PFSK-1 (cell line): ENCODE measurements around the gene GPR148.
A peak's percentile ranks its signal among the peaks of the same experiment; 100 is the strongest.

Source experiments
- FOXP2 ChIP-seq: optimal IDR thresholded peaks from 2 replicates; pipeline ENCODE3; 2011; ENCODE audit warnings: borderline replicate concordance, control low read depth, inconsistent platforms; ENCODE audit not compliant: insufficient read depth; ENCODE audit errors: extremely low read length, extremely low read depth
- POLR2AphosphoS5 ChIP-seq: IDR thresholded peaks from 2 replicates; pipeline ENCODE4 v1.6.1; 2012; ENCODE audit warnings: low read depth, mild to moderate bottlenecking, control low read depth, low read length, moderate library complexity
- SIN3A ChIP-seq: IDR thresholded peaks from 2 replicates; pipeline ENCODE4 v1.6.1; 2012; ENCODE audit warnings: mild to moderate bottlenecking, low read length, moderate library complexity, borderline replicate concordance; ENCODE audit not compliant: insufficient read depth
- TAF1 ChIP-seq: IDR thresholded peaks from 2 replicates; pipeline ENCODE4 v1.6.1; 2012; ENCODE audit warnings: low read length, control low read depth, borderline replicate concordance; ENCODE audit not compliant: insufficient read depth
- TF ChIP-seq, protein P1 (sequence below), 2 experiments: IDR thresholded peaks; 2 replicates each; pipeline versions ENCODE4 v1.6.1 to v1.8.0; 2011 to 2012; ENCODE audit warnings: low read depth in 2 of 2, low read length in 2 of 2, control low read depth in 1 of 2, inconsistent platforms in 1 of 2, mild to moderate bottlenecking in 1 of 2, moderate library complexity in 1 of 2; ENCODE audit not compliant: insufficient read depth in 1 of 2

DNA sequence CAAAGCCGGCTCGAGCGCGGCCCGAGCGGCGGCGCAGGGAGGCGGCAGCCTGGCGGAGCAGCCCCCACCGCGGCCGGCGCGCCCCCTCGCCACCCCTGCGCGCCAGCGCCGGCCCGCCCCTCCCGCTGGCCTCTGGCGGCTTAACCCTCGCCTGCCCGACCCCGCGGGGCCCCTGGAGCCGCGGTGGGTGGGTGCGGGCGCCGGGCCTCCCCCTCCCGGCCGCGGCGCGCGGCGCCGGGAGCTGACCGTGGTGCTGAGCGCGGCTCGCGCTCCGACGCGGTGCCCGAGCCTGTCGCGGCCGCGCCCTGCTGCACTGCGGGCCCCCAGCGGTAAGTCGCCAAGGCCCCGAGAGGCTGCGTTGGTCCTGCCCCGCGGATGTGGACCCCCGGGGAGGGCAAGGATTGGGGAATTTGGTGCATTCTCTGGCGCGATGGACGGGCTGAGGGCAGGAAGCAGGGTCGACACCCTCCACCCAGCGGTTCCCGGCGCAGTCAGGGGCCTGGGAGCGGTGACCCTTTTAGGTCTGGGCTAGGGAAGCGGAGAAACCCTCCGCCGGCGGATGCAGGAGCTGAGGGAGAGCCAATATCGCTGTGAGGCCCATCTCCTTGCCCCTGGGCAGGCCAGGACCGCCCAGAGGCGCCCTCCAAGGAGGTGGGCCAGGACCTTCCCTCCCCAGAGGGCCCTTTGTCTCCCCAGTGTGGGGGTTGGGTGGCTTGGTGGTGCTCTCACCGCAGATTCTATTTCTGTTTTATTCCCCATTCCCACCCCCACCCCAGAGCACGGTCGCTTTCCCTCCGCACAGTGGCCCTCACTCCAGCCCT is 27.4 kb downstream of the GPR148 start:
- TF ChIP-seq POLR2AphosphoS5 (no peak), TAF1 (no peak), FOXP2 (no peak), SIN3A (no peak)
- TF ChIP-seq, protein P1, sequence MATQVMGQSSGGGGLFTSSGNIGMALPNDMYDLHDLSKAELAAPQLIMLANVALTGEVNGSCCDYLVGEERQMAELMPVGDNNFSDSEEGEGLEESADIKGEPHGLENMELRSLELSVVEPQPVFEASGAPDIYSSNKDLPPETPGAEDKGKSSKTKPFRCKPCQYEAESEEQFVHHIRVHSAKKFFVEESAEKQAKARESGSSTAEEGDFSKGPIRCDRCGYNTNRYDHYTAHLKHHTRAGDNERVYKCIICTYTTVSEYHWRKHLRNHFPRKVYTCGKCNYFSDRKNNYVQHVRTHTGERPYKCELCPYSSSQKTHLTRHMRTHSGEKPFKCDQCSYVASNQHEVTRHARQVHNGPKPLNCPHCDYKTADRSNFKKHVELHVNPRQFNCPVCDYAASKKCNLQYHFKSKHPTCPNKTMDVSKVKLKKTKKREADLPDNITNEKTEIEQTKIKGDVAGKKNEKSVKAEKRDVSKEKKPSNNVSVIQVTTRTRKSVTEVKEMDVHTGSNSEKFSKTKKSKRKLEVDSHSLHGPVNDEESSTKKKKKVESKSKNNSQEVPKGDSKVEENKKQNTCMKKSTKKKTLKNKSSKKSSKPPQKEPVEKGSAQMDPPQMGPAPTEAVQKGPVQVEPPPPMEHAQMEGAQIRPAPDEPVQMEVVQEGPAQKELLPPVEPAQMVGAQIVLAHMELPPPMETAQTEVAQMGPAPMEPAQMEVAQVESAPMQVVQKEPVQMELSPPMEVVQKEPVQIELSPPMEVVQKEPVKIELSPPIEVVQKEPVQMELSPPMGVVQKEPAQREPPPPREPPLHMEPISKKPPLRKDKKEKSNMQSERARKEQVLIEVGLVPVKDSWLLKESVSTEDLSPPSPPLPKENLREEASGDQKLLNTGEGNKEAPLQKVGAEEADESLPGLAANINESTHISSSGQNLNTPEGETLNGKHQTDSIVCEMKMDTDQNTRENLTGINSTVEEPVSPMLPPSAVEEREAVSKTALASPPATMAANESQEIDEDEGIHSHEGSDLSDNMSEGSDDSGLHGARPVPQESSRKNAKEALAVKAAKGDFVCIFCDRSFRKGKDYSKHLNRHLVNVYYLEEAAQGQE (IDR thresholded peaks at IDR 0.05; ENCODE audit: insufficient read depth in 1 of 2, low read depth in 2 of 2, low read length in 2 of 2), result peak; percentile 88 to 96
